Heart left ventricle (tissue), 13 donors: Measurements from ENCODE around the gene LNP1.

Experiments used
- CTCF ChIP-seq, 12 donors: fragments of 200-600 bp; sonication (generic) in 4 of 12; IDR thresholded peaks; one replicate each; pipeline versions ENCODE4 v1.5.0 to v1.8.0; 2018 to 2022; ENCODE audit warnings: antibody characterized with exemption in 12 of 12, mild to moderate bottlenecking in 5 of 12
- POLR2A ChIP-seq, 2 donors: fragments of 450-650 bp; IDR thresholded peaks; one replicate each; pipeline ENCODE4 v1.6.1; 2017; ENCODE audit warnings: antibody characterized with exemption in 2 of 2, mild to moderate bottlenecking in 2 of 2, moderate library complexity in 2 of 2
- donor health status: ischemic (EF 13 %, LVEDD 7.1; RV severe dilation, severe dysfunction).
- donor health status: DM: no; HTN: yes; CAD: no.
- donor health status: DM: no; HTN: no; CAD: no.
- donor health status: ischemic (EF 25% LVEDD 6.9; RV normal size, moderate dysfunction).
- donor health status: ischemic (EF 25% LVEDD 5.7; RV mildly dilated, moderate dysfunction).
- donor health status: ischemic (EF 35%, LVEDD 5.7; RV mildly dilated, moderate dysfunction).
- donor health status: nonischemic (EF 11% LVEDD 7.7; RV severe dilation, severe dysfunction).
- donor health status: DM: yes; HTN: yes; CAD: no.
- donor health status: PGD.
- donor health status: ischemic (EF 29% LVEDD 5.4; RV normal size, mild dysfunction).
- donor health status: nonischemic (EF 23%, LVEDD 6.1; RV moderate dilation, normal function).

GRCh38 chr3:100374521-100374920 lies 26.8 kb upstream of the LNP1 start:
- TF ChIP-seq CTCF (IDR thresholded peaks at IDR 0.05) (no peak), POLR2A (IDR thresholded peaks at IDR 0.05) (no peak)
